GM23338 (cell line): ENCODE data around the gene PVALB.

Experiments used
- CREB1 ChIP-seq: fragments of 250-450 bp; sonication (Bioruptor Pico); IDR thresholded peaks from 2 replicates; pipeline ENCODE4 v1.5.0; 2020; ENCODE audit warnings: low read depth, mild to moderate bottlenecking, moderate library complexity
- CTCF ChIP-seq, 2 experiments: fragments of 200-600 bp in 1 of 2; sonication (generic) in 1 of 2; conservative IDR thresholded peaks; 2 replicates each; pipeline versions ENCODE4 v1.5.1 to v1.6.1; 2016 to 2017; ENCODE audit warnings: antibody characterized with exemption in 2 of 2, low read depth in 2 of 2, mild to moderate bottlenecking in 2 of 2, moderate library complexity in 1 of 2
- ETS1 ChIP-seq: IDR thresholded peaks from 2 replicates; pipeline ENCODE4 v1.6.1; 2016; ENCODE audit warnings: antibody characterized with exemption
- EZH2 ChIP-seq: fragments of 200-600 bp; sonication (generic); IDR thresholded peaks from one replicate; pipeline ENCODE4 v1.8.0; 2017; ENCODE audit warnings: antibody characterized with exemption, mild to moderate bottlenecking, low read depth; ENCODE audit not compliant: unreplicated experiment
- EZH2phosphoT487 ChIP-seq: fragments of 200-600 bp; sonication (generic); IDR thresholded peaks from one replicate; pipeline ENCODE4 v1.8.1; 2018; ENCODE audit warnings: antibody characterized with exemption; ENCODE audit not compliant: unreplicated experiment
- JUNB ChIP-seq: IDR thresholded peaks from one replicate; pipeline ENCODE4 v1.6.1; 2016; ENCODE audit warnings: antibody characterized with exemption; ENCODE audit not compliant: unreplicated experiment
- NANOG ChIP-seq: IDR thresholded peaks from 2 replicates; pipeline ENCODE4 v1.6.1; 2016; ENCODE audit warnings: antibody characterized with exemption, borderline replicate concordance
- POLR2AphosphoS5 ChIP-seq: IDR thresholded peaks from 2 replicates; pipeline ENCODE4 v1.6.1; 2016; ENCODE audit warnings: antibody characterized with exemption, low read depth
- REST ChIP-seq: IDR thresholded peaks from one replicate; pipeline ENCODE4 v1.6.1; 2018; ENCODE audit warnings: antibody characterized with exemption; ENCODE audit not compliant: unreplicated experiment
- STAT1 ChIP-seq: IDR thresholded peaks from one replicate; pipeline ENCODE4 v1.6.1; 2016; ENCODE audit warnings: antibody characterized with exemption; ENCODE audit not compliant: unreplicated experiment
- ZNF331 ChIP-seq: fragments of 250-450 bp; sonication (Bioruptor Pico); IDR thresholded peaks from 2 replicates; pipeline ENCODE4 v1.5.0; 2020; ENCODE audit warnings: low read depth, mild to moderate bottlenecking, moderate library complexity

- no peak for TF ChIP-seq CTCF (conservative IDR thresholded peaks at IDR 0.05; ENCODE audit: low read depth in 2 of 2)
- no peak for TF ChIP-seq EZH2phosphoT487
- no peak for TF ChIP-seq REST
- no peak for TF ChIP-seq ETS1
- TF ChIP-seq POLR2AphosphoS5, result no peak
- no peak for TF ChIP-seq NANOG
- TF ChIP-seq CREB1 (CRISPR knock-in tag), result no peak
- TF ChIP-seq STAT1, result no peak
- TF ChIP-seq EZH2, result no peak
- no peak for TF ChIP-seq JUNB
- no peak for TF ChIP-seq ZNF331
Measured at GRCh38 chr22:36828815-36829214, 12.0 kb upstream of the PVALB start.
